ENCODE measurements around the gene APRT. TPM values are rescaled to one million over a fixed set of nuclear protein-coding genes. Genes with fewer than 3 reads are reported as not detected.
"Not testable (repeated sequence)": the region's sequence is repeated elsewhere in the genome, so short reads cannot be mapped to it uniquely, and the experiment has no call there.

APRT gene
- total RNA-seq, 1 donor from 2014 or later = 96.7 TPM

DNA sequence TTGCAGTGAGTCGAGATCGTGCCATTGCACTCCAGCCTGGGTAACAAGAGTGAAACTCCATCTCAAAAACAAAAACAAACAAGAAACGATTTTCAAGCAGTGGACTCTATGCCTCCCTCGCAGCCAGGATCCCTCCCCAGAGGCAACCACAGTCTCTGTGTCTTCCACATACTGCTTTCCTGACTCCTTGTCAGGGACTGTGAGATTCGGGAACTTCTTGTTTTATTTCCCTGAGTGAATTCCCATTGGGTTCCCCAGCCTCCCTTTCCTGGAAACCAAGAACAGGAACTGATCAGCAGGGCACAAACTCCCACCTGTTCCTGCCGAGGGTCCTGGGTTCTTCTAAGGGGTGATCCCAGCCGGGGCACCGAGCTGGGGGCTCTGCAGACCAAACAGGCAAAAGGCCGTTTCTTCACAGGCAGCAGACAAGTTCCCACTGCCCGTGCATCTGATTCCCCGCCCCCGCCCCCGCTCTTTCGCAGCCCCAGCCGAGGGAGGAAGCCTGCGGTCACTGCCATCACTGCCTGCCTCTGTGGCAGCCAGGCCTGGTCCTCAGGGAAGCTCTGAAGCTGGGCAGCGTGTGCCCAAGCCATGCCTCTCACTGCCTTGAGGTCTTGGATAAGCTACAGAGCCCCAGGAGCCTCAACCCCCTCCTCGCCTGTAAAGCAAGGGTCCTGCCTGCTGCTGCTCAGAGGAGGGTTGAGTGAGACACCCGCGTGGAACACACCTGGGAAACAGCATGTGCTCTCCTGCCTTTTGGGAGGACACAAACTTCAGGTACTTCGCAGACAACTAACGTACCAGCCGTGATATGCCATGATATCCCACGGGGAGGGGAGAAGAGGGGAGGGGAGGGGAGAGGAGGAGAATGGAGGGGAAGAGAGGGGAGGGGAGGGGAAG, 21.2 kb downstream of the APRT start:
- no peak for DNase-seq (ENCODE audit: low spot score)

DNA sequence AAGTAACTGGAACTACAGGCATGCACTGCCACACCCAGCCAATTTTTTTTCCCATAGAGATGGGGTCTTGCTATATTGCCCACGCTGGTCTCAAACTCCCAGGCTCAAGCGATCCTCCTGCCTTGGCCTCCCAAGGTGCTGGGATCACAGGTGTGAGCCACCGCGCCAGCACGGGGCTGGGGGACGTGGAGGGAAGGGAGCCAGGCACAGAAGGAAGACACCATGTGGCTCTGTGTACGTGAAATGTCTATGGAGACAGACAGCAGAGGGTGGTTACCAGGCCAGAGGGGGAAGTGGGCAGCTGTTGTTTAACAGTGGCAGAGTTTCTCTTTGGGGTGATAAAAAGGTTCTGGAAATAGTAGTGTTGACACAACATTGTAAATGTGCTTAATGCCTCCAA, 22.1 kb downstream of the APRT start:
- DNase-seq (ENCODE audit: low spot score) = no peak

DNA sequence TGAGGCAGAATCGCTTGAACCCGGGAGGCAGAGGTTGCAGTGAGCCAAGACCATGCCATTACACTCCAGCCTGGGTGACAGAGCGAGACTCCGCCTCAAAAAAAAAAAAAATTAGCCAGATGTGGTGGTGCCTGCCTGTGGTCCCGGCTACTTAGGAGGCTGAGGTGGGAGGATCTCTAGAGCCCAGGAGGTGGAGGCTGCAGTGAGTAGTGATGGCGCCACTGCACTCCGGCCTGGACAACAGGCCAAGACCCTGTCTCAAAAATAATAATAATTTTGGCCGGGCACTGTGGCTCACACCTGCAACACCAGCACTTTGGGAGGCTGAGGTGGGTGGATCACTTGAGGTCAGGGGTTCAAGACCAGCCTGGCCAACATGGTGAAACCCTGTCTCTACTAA, 23.0 kb downstream of the APRT start:
- DNase-seq (ENCODE audit: low spot score) = not testable (repeated sequence)

DNA sequence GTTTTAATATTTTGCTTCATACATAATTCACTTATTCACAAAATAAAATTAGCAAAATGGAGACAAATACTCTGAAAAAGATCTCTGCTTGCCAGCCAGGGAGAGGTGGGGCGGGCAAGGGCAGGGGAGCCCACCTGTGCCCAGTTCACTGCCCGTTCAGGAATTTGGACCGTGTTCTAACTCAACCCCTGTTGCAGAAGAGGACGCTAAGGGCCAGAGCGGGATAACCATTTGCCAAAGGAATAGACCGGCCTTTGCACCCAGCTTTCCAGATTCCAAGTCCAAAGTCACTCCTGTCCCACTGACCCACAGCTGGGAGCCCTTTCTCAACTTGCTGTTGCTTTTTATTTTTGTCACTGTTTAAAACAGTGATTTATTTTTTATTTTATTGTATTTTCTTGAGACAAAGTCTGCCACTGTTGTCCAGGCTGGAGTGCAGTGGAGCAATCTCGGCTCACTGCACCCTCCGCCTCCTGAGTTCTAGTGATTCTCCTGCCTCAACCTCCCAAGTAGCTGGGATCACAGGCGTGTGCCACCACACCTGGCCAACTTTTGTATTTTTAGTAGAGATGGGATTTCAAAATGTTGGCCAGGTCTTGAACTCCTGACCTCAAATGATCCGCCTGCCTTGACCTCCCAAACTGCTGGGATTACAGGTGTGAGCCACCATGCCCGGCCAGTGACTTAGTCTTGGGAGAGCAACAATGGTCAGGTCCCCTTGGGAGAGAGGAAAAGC, 24.0 kb downstream of the APRT start:
- DNase-seq (ENCODE audit: low spot score) = no peak

DNA sequence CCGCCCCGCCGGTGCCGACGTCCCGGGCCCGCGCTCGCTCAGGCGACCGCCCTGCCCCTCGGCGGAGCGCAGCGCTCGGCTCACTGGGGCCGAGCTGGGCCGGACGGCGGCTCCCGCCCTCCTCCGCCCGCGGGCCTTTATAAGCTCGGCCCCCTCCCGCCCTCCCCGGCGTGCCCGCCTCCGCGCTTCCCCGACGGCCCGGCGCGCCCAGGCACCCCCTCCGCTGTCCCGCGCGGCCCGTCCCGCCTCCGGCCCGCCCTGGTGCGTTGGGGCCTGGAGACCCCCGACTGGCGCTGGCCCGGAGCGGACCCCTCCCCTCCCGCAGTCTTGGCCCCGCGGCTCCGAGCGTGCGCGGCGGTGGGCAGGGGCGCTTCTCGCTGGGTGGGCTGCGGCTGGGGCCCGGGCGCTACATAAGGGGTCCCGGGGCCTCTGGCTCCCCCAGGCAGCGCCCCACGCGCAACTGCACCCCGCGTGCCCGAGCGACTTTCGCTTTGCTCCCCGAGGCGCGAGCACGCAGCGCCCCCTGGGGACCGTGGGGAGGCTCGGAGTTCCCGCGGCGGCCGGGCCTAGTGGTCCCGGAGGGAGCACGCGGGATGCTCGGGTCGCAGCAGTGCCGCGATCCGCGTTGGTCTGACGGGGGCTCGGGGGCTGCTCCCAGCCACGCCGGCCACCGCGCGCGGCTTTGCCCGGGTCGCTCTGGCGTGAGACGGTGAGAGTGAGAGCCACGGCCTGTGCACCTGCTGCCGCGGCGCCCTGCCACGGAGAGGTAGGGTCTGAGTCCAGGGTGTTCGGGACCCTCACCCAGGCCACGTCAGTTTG, 26.4 kb downstream of the APRT start, which contains the start of gene PIEZO1:
Gene PIEZO1 (minus strand): TSS at position 115 of the 819 bp plus-strand sequence. CDS start 256 bp downstream, outside the sequence.
- DNase-seq (ENCODE audit: low spot score) = no peak

DNA sequence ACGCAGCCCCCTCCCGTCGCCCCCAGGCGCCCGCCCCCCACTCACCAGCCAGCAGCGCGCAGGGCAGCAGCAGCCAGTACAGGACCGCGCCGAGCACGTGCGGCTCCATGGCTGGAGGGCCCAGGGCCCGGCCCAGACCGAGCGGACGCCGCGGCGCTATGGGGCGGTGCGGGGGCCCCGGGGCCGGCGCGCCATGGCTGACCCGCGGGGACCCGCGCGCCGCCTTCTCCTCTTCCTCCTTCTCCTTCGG, 26.9 kb downstream of the APRT start:
- DNase-seq (ENCODE audit: low spot score) = no peak

DNA sequence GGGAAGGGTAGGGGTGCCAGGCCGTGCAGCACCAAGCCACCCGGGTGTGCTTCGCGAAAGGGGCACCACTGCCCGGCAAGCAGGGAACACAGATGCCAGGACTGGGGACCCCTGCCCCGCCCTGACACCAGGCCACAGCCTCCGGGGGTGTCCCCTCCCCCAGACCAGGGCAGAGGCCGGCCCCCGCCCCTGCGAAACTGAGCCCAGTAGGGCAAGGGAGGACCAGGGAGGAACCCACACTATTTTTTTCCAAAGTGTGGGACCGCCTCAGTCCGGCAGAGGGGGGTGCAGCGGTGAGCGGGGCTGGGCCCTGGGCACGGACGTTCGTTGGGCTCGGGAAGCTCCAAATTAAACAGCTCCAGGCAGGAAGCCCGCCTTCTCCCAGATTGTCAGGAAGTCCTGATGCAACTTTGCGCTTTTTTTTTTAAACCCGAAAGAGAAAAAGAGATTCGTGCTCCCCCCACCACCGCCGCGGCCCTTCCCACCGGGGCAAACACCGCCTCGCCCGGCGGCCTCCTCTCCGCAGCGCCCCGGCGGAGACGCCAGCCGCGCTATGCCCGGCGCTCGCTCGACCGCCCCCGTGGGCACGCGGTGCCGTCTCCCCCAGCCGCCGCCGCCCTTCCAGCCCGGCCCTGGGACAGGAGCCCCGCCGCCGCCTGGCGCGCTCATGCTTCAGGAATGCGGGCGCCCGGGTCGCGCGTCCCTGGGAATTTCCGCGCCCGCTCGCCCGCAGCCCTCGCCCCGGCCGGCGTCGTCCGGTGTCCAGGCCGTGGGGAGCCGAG, 27.5 kb downstream of the APRT start:
- no peak for DNase-seq (ENCODE audit: low spot score)

DNA sequence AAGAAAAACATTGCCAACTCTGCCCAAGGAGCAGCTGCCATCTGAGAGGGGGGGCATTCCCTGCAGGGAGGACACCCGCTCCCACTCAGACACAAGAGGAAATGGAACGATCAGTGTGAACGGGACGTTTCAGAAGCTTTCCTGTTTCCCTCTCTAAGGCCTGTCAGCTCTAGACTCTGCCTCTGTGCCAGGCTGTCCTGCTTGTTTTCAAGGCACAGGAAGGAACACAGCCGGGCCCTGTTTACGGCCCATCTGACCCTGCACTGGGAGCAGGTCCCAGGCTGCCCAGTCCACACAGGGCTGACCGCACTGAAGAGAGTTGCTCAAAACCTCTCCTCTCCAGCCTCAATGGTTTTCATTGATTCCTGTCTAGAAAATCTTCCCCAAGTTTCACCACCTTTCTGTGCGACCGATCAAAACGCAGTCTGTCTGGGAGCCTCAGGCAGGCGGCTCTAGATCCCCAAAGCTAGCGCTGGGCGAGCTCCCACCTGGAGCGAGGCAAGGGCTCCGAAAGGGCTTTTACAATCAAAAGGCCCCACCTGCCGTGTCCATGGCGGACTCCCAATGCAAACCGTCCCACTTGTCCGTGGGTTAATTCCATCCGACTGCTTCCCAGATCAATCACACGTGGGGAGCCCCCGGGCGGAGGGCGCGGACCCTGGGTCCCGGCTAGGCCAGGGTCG, 28.2 kb downstream of the APRT start:
- DNase-seq (ENCODE audit: low spot score) = no peak

DNA sequence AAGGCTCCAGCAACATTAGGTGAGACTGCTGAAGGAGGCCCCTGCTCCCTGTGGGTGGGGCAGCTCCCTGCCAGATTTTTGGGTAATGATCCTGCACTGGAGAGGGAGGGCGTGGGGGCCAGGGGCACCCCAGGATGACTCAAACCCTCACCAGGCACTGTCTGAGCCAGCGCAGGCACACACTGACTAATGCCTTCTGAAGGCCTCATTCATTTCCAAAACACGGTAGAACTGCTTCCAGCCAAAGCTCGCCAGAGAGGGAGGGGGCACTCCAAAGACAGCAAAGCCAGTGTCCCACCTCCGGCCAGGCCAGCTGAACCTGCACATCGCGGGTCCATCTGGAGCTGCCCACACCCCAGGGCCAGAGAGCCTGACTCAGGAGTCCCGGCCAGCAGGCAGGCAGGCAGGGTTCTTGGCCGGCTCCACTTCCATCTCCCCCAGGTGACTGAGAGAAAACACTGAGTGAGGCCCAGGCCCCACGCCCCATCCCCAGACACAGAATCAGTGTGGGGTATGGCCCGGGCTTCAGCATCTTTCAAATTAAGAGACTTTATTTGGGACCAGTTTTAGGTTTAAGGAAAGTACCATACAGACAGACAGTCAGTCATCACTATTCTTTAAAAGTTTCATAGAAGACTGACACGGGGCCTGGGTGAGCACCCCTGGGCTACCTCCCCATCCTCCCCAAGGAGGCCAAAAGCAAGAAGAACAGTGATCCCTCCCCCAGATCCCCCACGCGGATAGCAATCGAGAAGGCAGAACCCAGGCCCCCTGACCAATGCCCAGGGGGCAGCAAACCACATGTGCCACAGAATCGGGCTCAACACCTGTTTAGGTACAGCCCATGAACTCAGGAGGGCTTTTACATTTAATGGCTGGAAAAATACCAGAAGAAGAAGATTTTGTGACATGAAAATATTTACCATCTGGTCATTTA, 29.0 kb downstream of the APRT start:
- no peak for DNase-seq (ENCODE audit: low spot score)

DNA sequence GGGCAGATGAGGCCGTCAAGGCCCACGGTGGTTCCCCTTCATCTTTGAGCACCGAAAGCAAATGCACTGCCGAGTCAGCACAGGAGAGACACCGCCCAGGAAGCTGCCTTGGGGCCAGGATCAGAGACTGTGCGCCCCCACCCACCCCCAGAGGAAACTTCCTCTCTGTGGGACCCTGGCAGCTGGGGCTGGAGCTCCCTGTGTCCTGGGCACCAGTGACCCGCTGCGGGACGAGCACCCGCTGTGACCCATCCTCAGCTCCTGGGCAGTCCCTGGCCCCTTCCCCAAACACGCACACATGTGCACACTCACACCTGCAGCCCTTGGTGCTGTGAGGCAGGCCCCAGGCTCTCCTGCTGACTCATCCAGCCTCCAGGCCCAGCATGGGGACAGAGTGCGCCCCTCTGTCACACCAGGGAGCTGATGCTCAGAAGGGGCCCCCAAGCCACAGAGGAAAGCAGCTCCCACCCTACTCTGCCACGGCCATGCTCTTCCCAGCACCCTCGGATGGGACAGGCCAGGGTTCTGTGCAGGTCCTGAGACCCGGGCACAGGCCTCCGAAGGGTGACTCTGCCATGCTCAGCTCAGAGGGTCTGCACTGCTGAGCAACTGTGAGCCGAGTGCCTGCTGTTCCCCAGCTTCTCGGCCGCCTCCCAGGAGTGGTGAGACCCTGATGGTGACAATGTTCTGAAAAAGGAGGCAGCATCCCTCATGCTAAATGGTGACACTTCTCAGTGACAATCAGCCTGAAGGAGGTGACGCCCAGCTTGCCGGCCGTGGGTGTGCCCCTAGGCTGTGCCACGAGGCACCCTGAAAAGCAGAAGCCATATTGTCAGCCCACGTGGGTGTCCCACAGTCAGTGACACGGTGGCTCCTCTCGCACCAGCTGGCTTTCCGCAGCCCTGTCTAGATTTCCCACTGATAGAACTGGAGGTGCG, 30.3 kb downstream of the APRT start:
- DNase-seq (ENCODE audit: low spot score) = no peak

DNA sequence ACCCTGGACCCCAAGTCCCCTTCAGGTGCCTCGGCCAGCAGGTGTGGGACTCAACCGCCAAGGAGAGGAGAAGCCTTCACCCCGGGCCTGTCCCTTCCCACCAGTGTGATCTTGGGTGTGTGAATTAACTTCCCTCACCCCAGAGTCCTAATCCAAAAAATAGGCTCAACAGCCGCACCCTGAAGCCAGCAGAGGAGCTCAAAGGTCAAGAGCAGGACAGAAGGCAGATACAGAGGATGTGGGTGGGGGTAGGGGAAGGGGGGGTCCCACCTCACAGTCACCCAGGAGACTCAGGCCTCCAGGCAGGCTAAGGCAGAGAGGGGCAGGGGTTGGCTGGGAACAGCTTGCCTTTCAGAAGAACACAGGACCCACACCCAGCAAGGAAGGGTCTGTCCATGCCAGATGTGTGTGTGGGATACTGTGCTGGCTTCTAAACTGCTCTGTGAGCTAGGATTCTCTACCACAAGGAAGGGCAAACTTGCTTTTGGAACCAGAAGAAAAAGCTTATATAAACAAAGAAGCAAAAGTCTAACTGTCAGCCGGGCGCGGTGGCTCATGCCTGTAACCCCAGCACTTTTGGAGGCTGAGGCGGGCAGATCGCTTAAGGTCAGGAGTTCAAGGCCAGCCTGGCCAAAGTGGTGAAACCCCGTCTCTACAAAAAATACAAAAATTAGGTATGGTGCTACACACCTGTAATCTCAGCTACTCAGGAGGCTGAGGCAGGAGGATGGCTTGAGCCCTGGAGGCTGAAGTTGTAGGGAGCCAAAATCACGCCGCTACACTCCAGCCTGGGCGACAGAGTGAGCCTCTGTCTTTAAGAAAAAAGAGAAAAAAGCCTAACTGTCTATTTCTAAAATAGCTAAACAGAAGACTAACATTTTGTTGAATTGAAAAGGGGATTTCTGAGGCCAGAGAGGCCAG, 31.3 kb downstream of the APRT start:
- no peak for DNase-seq (ENCODE audit: low spot score)

DNA sequence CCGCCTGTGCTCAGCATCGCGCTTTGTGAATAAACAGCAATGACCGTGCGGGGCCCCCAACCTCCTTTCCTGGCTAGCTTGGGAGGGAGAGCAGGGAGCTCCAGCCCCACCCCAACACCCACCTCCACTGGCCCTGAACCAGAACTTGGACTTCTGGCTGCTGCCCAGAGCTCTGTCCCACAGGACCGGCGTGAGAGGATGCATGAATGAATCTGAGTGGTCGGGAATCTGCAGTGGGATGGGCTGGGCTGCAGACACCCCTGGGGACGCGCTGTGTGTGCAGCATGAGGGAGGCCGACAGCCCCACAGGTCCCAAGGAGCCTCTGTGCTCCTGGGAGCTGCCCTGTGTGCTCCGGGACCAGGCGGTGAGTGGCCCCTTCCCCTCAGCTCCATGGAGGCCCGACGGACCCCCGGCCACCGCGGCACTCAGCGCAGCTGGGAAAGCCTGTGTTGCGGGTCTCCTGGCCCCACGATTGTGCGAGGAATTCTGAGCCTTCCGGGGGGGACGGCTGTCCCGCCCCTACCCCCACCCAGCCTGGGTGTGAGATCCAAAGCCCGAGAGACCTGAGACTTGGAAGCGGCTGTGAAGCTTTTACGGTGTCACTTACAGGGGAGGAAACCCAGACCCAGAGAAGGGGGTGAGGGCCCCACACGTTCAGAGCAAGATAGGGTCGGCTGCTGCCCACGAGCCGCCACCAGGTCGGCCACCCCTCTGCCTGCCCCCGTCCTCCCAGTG, 32.2 kb downstream of the APRT start:
- DNase-seq (ENCODE audit: low spot score) = no peak

DNA sequence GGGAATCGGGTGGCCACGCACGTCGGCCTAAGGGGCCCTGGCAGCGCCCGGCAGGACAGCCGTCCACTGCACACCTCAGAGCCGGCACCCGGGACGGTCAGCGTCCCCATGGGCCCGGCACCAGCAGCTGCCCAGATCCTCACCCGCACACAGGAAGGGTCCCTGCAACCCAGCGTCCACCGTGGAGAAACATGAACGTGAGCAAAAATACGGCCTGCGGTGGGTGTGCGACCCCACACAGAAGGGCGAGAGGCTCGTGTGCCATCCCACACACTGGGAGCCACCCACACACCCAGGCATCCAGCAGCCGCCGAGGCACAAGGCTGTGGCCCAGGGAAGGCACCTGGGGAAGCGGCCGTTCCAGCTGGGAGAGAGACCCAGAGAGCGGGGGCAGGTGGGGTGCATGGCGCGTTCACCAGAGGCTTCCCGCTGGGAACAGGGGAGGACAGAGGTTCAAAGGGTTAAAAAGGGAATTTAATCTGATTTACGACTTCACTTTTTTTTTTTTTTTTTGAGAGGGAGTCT, 33.1 kb downstream of the APRT start:
- no peak for DNase-seq (ENCODE audit: low spot score)

DNA sequence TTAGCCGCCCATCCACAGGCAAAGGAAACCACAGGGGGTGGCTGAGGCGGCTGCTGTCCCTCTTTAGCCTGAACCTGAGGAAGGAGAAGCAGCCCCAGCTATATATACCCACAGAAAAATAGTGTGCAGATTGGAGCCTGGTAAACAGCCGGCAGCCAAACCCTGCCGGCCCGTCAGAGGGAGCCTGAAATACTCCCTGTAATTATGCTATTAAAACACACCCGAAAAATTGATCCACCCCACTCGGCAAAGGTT, 33.5 kb downstream of the APRT start:
- DNase-seq (ENCODE audit: low spot score) = no peak

DNA sequence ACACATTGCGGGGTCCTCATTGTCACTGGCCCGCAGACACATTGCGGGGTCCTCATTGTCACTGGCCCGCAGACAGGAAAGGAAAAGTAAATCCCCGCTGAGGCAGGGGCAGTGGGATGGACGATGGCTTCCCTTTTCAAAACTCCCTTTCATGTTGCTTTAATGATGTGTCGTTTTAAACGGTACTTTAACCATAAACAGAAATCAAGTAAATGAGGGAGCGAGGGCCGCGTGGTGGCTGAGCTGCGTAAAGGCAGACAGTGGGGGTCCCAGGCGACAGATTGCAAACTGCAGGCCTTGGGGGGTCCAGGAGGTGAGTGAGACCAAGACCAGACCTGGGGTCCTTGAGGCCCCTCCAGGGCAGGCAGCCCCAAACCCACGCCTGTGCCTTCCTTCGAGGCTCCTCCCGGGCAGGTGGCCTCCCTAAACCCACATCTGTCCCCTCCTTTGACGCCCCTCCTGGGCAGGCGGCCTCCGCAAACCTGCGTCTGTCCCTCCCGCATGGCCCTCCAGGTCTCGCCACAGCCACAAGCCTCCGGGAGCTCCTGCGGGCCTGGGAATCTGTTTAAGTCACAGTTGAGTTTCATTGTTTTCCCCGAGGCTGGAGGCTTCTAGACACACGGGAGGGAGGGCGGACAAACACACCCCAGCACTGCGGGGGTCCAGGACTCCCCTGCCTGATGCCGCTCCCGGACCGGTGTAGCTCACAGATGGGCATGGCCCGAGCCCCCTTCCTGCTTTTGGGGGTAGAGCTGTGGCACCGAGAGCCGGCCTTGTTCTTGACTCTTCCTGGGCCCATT, 34.1 kb downstream of the APRT start:
- no peak for DNase-seq (ENCODE audit: low spot score)

DNA sequence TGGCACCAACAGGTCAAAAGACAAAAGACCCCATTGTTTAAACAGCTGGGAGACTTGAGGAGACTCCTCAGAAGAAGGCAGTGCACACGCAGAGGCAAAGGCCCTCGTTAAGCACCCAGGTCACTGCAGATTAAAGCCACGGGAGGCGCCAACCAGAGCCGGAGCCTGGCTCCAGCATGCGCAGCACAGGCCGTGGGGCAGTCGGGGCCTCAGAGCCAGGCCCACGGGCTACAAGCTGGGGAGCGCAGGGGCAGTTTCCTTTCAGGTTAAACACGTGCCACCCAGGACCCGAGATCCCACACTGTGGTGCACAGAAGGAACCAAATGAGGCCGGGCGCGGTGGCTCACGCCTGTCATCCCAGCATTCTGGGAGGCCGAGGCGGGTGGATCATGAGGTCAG, 35.9 kb downstream of the APRT start:
- no peak for DNase-seq (ENCODE audit: low spot score)

All from mesenteric fat pad (tissue), 1 donor.